COR-L47 (cell line): Measurements from ENCODE around the gene KCNQ1.

ENCODE experiments used
- DNase-seq: peaks from one replicate; lab custom pipeline; 2025; lab: John Stamatoyannopoulos, UW

Gene KCNQ1

DNA sequence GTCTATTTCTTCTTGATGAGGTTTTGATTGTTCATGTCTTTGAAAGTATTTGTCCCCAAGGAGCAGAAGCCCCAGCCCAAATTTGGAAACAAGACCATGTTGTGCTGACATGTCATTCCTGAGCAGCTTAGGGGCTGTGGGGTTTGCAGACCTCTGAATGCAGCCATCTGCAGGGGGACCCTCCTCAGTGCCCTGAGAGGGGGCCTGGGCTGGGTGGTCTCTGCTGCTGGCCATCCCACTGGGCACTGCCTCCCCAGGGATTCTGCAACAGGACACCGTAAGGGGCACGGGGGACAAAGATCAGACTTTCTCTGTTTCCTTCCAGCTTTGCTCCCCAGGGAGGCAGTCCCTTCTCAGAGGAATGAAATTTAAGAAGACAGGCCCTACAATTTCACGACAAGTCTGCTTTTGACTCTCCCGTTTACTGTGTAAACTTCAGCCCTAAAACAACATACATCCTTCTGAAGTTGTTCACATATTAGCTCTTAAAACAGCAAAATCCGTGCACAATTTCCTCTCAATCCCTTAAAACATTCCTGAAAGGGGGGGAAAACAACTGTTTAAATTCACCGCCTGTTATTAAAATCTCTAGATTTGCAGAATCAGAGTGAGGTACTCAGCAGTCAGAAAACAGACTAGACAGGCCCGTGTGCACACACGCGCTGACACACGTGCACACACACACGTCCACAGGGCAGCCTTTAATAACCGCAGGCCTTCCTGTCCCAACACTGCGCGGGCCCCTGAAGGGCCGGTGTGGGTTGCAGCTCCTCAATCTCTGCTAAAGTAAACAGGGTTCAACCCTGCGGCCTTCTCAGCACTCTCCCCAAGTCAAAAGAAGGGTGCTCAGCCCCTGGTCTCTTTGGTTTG is 109.8 kb downstream of the KCNQ1 start:
- DNase-seq: no peak

DNA sequence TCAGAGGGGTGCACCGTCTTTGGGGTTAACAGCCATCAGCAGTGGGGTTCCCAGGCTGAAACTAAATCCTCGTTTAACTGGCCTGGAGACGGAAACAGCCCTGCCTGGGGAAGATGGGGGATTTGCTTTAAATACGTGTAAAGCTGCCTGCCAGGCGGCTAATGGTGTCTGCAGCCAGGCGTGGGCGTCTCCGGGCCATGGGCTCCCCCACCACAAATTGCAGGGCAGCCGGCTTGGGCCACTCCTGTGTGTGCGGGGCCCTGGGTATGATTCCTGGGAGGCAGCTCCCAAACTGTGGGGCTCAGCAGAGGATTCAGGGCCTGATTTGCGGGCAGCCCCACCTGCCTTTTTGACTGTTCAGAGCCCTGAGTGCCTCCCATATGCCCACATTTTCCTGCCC is 110.5 kb downstream of the KCNQ1 start:
- no peak for DNase-seq

- DNase-seq: no peak
Observed at GRCh38 chr11:2555891-2556290, 111.1 kb downstream of the KCNQ1 start.

- no peak for DNase-seq
Observed at GRCh38 chr11:2557381-2557780, 112.6 kb downstream of the KCNQ1 start.

- no peak for DNase-seq
Observed at GRCh38 chr11:2558397-2558796, 113.6 kb downstream of the KCNQ1 start.

DNA sequence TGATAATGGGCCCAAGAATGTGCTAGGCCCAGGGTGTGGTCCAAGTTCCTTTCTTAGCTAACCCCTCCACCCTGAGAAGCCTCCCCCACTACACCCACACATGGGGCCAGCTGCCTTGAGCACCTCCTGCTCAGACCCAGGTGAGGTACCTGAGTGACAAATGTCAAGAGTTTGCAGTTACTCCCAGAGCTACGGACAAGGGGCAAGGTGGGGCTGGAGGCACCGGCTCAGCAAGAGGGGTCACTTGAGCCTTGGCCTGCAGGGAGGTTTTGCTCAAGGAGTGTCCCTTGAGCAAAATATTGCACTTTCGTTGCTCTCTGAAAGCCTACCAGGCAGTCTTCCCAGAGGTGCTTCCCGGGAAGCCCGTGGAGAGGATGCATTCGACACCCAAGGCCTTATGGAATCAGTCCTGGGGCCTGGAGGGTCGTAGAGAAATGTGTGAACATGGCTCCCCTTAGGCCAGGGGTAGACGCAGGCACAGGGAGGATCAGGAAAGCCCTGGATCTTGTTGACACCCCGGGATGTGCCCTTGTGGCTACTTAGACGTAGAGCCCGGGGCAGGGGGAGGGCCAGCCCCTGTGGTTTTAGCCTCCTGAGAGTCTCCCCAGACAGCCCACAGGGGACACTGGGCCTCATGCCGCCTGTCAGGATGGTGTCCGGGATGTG is 114.2 kb downstream of the KCNQ1 start:
- no peak for DNase-seq

DNA sequence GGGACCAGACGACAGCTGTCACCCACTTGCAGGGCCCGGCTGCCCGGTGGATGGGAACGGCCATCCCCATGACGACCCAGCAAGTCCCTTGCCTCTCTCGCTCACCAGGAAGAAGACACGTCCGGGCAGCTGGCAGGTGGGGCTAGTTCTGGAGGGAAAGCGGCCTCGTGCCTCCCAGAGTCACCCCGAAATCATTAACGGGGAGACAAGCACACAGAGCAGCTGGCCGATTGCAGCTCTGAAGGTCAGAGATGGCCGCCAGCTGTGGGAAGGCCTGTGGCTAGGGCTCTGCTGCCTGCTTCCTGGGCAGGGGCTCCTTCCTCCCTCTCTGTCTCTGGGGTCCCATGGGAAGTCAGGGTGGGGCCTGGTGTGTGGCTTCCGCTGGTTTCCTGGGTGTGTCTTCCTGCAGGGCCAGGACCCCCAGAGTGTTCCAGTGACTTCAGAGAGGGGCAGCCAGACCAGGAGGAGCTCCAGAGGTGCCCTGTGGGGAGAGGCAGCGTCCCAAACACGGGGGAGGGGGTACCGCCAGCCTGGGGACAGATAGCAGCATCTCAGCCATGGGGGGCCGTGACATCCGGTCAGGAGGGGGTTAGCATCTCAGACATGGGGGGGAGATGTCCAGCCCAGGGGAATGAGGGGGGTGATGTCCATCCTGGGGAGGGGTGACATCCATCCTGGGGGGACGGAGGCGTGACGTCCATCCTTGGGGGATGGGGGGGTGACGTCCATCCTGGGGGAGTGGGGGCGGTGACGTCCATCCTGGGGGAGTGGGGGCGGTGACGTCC is 114.9 kb downstream of the KCNQ1 start:
- no peak for DNase-seq

- DNase-seq: no peak
Observed at GRCh38 chr11:2561696-2562581, 117.1 kb downstream of the KCNQ1 start.

DNA sequence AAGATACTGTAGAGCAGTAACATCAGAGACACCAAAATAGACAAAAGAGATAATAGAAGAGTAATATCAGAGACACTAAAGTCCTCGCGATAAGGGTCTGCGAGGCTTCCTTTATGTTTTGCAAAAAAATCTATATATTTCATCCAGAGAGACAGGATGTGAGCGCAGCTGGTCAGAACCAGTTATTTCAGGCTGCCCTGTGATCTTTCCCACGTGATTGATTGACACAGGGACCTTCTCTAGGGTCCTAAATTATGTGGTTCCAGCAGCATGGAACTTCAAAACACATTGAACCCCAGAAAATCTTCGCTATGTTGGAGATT is 118.0 kb downstream of the KCNQ1 start:
- no peak for DNase-seq

GRCh38 chr11:2563213-2564007 is 118.6 kb downstream of the KCNQ1 start:
- no peak for DNase-seq

- DNase-seq: no peak
Observed at GRCh38 chr11:2564008-2564530, 119.3 kb downstream of the KCNQ1 start.

GRCh38 chr11:2564588-2565425 is 120.0 kb downstream of the KCNQ1 start:
- DNase-seq: no peak

- DNase-seq: no peak
Observed at GRCh38 chr11:2565447-2566222, 120.8 kb downstream of the KCNQ1 start.

DNA sequence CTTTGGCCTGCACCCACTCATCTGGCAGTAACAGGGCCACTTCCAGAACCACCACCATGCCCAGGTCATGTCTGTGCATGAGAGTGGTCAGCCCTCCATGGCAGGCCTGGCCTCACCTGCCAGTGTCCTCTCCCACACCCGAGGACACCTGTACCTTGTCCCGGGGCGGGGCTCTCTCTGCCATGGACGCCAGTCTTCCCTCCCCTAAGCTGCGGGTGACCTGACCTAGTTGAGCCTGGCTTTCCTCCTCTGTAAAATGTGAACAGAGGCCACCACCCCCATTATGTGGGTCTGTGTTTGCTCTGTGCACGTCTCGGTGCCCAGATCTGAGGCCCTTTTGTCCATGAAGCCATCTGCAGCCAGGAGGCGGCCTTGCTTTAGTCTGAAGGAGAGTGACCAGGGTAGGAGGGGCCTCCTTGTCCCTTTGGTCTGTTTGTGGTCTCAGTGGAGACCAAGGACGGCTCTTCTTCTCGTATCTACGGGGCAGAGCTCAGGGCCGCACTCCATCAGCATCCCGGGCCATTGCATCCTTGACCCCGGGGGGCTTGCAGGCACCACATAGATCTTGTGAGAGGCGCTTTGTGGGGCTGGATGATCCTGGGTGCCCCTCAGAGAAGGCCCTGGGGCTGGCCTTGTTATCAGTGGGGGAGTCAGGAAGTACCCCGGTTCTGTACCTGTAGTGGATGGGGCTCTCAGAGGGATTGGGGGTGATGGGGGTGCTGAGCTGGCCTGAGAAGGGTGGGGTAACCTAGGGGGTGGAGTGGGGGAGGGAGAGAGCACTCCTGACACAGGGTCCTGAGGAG is 121.6 kb downstream of the KCNQ1 start:
- DNase-seq: no peak

DNA sequence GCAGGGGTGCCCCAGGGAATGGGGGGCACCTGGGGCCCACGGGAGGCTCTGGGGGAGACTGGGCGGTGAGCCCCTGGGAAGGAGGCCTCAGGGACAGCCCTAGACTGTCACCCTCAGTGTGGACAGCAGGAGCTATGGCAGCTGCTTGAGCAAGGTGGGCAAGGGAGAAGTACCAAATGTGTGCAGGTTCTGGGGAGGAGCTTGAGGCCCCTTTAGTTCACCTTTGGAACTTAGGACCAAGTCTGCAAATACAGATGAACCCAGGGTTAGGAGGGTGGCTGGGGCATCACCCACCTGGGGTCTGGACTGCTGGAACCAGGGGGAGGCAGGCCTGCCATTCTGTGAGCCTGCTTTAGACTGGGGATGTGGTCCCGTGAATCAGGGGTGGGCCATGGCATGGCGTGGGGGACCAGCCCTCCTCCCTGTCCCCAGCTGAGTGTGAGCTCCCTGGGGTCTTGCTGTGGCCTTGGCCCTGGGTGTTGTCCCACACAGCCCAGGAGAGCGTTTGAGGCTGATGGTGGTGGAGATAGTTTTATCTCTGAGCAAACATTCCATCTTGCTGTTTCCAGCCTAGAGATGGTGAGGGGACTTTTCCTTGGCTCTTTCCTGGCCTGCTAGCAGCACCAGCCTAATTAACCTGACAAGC is 122.3 kb downstream of the KCNQ1 start:
- no peak for DNase-seq

GRCh38 chr11:2569321-2569721 is 124.5 kb downstream of the KCNQ1 start:
- no peak for DNase-seq

DNA sequence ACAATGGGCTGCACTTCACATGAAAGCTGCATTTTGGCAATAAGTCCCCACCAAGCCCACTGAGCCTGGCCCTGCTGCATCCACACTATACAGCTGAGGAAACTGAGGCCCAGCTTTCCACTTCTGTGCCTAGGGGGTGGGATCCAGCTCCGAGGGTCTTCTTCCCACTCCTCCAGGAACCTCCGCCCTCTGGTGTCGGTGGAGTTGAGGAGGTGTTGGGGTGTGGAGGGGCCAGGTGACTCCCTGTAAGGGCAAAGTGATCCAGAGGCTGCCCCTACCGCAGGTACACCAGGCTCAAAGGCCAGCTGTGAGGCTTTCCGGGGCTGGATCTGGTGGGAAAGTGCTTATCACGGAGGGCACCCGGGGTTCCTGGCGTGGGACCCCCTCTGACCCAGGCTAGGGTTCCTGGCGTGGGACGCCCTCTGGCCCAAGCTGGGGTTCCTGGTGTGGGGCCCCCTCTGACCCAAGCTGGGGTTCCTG is 125.0 kb downstream of the KCNQ1 start:
- no peak for DNase-seq
